ENCODE data around the gene APOC1.
"Not testable (repeated sequence)": the region's sequence is repeated elsewhere in the genome, so short reads cannot be mapped to it uniquely, and the experiment has no call there.

The APOC1 gene

GRCh38 chr19:44908074-44908835 lies 6.2 kb upstream of the APOC1 start:
- TF ChIP-seq CTCF (IDR thresholded peaks at IDR 0.05), result no peak
- Histone ChIP-seq H3K4me3 (no peak overlapping the region), H3K27ac (no peak overlapping the region)
- DNase-seq (ENCODE audit: low spot score), result no peak

GRCh38 chr19:44908836-44909261 lies 5.6 kb upstream of the APOC1 start:
- TF ChIP-seq CTCF (IDR thresholded peaks at IDR 0.05), result no peak
- DNase-seq (ENCODE audit: low spot score), result no peak
- no peak overlapping the region for H3K27ac ChIP-seq
- no peak overlapping the region for H3K4me3 ChIP-seq

GRCh38 chr19:44909775-44910174 lies 4.6 kb upstream of the APOC1 start:
- TF ChIP-seq CTCF (IDR thresholded peaks at IDR 0.05), result no peak
- Histone ChIP-seq H3K27ac (no peak overlapping the region), H3K4me3 (no peak overlapping the region)
- DNase-seq (ENCODE audit: low spot score), result no peak

GRCh38 chr19:44911896-44912295 lies 2.5 kb upstream of the APOC1 start:
- not testable (repeated sequence) for DNase-seq (ENCODE audit: low spot score); H3K4me3 ChIP-seq; H3K27ac ChIP-seq

- Histone ChIP-seq H3K4me3 (no peak overlapping the region), H3K27ac (peak overlapping the region in 1 of 2 donors; percentile 37)
- DNase-seq (ENCODE audit: low spot score), result no peak
- TF ChIP-seq CTCF (IDR thresholded peaks at IDR 0.05), result no peak
Observed at GRCh38 chr19:44912854-44913253, 1.6 kb upstream of the APOC1 start.

- peak overlapping the region; percentile 69 for H3K4me3 ChIP-seq
- DNase-seq (ENCODE audit: low spot score); H3K27ac ChIP-seq: not testable (repeated sequence)
Observed at GRCh38 chr19:44913512-44914432, 636 bp upstream of the APOC1 start.

- TF ChIP-seq CTCF (IDR thresholded peaks at IDR 0.05), result no peak
- DNase-seq (ENCODE audit: low spot score), result no peak
- H3K27ac ChIP-seq, result peak overlapping the region in 1 of 2 donors; percentile 10
- H3K4me3 ChIP-seq, result no peak overlapping the region
Observed at GRCh38 chr19:44924243-44924725, 9.9 kb downstream of the APOC1 start.
